A673 (cell line): ENCODE results near the gene COL4A1.

Experiments used
- EZH2 ChIP-seq: fragments of 200-600 bp; sonication (generic); IDR thresholded peaks from 2 replicates; pipeline ENCODE4 v1.6.1; 2017; ENCODE audit warnings: borderline replicate concordance, low read depth, mild to moderate bottlenecking, mixed read lengths, antibody characterized with exemption, low read length; ENCODE audit not compliant: poor library complexity, severe bottlenecking
- TF ChIP-seq, protein P1 (sequence below): fragments of 300-800, 200-600 bp; sonication (generic); conservative IDR thresholded peaks from 2 replicates; pipeline ENCODE4 v1.5.1; 2017; ENCODE audit warnings: low read depth, mild to moderate bottlenecking, antibody characterized with exemption, low read length, moderate library complexity, mixed read lengths

DNA sequence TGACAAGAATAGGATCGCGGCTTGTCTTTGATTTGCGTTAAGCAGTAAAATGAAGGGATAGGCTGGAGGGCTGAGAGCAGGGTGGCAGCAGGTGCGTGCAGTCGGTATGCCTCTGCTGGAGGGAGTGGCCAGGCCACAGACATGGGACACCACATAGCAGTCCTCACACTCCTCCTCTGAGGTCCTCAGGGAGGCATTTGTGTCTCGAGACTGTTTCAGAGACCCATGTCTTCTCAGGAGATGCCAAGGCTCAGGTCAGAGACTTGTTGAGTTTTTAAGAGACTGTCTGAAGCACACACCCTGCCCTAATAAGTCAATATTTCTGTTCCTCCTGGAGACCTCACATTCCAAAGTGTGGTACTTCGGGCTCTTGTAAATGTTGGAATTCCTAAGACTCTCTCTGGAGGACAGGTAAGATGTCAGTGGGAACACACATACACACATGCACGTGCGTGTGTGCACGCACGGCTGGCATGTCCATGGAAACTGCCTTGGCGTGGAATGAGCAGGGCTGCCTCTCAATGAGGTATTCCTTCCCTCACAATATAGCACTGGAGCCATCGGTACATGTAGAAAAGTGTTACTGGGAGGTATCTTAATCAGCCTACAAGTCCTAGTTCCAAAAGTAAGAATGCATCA, 46.5 kb upstream of the COL4A1 start:
- TF ChIP-seq, protein P1, sequence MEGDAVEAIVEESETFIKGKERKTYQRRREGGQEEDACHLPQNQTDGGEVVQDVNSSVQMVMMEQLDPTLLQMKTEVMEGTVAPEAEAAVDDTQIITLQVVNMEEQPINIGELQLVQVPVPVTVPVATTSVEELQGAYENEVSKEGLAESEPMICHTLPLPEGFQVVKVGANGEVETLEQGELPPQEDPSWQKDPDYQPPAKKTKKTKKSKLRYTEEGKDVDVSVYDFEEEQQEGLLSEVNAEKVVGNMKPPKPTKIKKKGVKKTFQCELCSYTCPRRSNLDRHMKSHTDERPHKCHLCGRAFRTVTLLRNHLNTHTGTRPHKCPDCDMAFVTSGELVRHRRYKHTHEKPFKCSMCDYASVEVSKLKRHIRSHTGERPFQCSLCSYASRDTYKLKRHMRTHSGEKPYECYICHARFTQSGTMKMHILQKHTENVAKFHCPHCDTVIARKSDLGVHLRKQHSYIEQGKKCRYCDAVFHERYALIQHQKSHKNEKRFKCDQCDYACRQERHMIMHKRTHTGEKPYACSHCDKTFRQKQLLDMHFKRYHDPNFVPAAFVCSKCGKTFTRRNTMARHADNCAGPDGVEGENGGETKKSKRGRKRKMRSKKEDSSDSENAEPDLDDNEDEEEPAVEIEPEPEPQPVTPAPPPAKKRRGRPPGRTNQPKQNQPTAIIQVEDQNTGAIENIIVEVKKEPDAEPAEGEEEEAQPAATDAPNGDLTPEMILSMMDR, result no peak
- TF ChIP-seq EZH2, result no peak
